ENCODE measurements around the gene ZNF592. TPM values are rescaled to one million over a fixed set of nuclear protein-coding genes. Genes with fewer than 3 reads are reported as not detected.

The ZNF592 gene
- total RNA-seq, 1 experiment from 2014 or later, result 34.6 TPM

DNA sequence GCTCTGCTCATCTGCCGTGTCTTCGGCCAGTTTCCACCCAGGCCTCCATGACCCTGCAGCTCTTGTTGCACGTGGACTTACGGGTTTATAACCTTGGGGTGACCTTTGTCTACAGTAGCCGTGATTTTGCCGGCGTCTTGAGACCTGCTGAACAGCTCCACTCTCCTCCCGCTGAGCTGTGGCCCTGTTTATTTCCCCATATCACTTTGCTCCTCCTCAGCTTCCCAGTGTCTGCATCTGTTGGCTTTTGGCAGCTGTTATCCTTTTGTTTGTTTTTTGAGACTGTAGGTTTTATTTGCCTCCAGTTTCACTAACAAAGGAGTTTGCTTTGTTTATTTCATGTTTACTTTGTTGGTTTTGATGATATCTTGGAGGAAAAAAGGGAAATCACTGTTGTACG, 106.7 kb downstream of the ZNF592 start:
- no peaks in the 10 kb centered on the region for H4K20me1 ChIP-seq (ENCODE audit: control insufficient read depth, insufficient read depth, insufficient read length)
- WGBS (ENCODE audit: extremely low coverage, insufficient read length, low lambda C conversion rate), result no CpG with 5 or more reads among the region's 9 CpGs
- no peak overlapping the region for H3K9ac ChIP-seq (ENCODE audit: extremely low read depth, insufficient read length, low read length)
- no peak overlapping the region for H3K4me2 ChIP-seq (ENCODE audit: insufficient read depth, insufficient read length, low read length)
- H3K27me3 Mint-ChIP-seq (ENCODE audit: low read depth), result no peaks in the 10 kb centered on the region
- H3K9me3 Mint-ChIP-seq, result no peaks in the 10 kb centered on the region
- H3K36me3 Mint-ChIP-seq (ENCODE audit: insufficient read depth in 1 of 3, low read depth in 3 of 3), result peaks cover 0 to 18% (median 7%) of the 10 kb centered on the region in 3 experiments; a peak in 5 of 7 replicates
- no peak overlapping the region for H2BK5ac ChIP-seq (ENCODE audit: insufficient read length, low read length)
- no peak overlapping the region for H3K4me3 Mint-ChIP-seq
- H3K4ac ChIP-seq (ENCODE audit: low read depth, low read length), result no peak overlapping the region
- no peak overlapping the region for H3K14ac ChIP-seq (ENCODE audit: insufficient read depth, low read length)
- H4K5ac ChIP-seq (ENCODE audit: insufficient read length, low read depth, low read length), result no peak overlapping the region
- H2BK15ac ChIP-seq (ENCODE audit: low read depth, low read length), result no peak overlapping the region
- H3K56ac ChIP-seq (ENCODE audit: insufficient read length, low read depth, low read length), result no peak overlapping the region
- no peak overlapping the region for H2BK120ac ChIP-seq (ENCODE audit: low read depth, low read length, poor library complexity, severe bottlenecking)
- H3K79me1 ChIP-seq (ENCODE audit: insufficient read depth, low read depth, low read length, poor library complexity, severe bottlenecking), result no peaks in the 10 kb centered on the region
- H3K27me3 ChIP-seq (ENCODE audit: insufficient read depth, low read length), result no peaks in the 10 kb centered on the region
- H3K4me1 Mint-ChIP-seq, result no peaks in the 10 kb centered on the region
- H3K23ac ChIP-seq (ENCODE audit: insufficient read length, low read depth, low read length), result no peak overlapping the region
- H2AK5ac ChIP-seq (ENCODE audit: insufficient read length, low read length), result no peak overlapping the region
- H2BK20ac ChIP-seq (ENCODE audit: low read depth, low read length, poor library complexity, severe bottlenecking), result no peak overlapping the region
- H4K8ac ChIP-seq (replicated peaks; ENCODE audit: insufficient read length, low read depth, low read length), result no peak overlapping the region
- no peak overlapping the region for H3K18ac ChIP-seq (ENCODE audit: insufficient read length, low read depth, low read length)
- H3K79me2 ChIP-seq (ENCODE audit: insufficient read depth, low read length), result no peaks in the 10 kb centered on the region
- H3K27ac Mint-ChIP-seq, result peak overlapping the region in 2 of 3 experiments; percentile 5 to 82; a peak in 4 of 7 replicates
- H3K9me3 ChIP-seq (ENCODE audit: control insufficient read depth, low read depth, low read length), result no peaks in the 10 kb centered on the region
- no peak overlapping the region for H3K27ac ChIP-seq (ENCODE audit: insufficient read length, low read depth, low read length)
- H3K23me2 ChIP-seq (ENCODE audit: insufficient read length, low read depth, low read length, poor library complexity, severe bottlenecking), result no peaks in the 10 kb centered on the region
- DNase-seq, result no peak
- no peak overlapping the region for H2AFZ ChIP-seq (ENCODE audit: low read length)
- H4K91ac ChIP-seq (ENCODE audit: insufficient read length, low read depth, low read length), result no peak overlapping the region
- H3T11ph ChIP-seq (ENCODE audit: low read length), result no peak overlapping the region
- TF ChIP-seq, protein P1, sequence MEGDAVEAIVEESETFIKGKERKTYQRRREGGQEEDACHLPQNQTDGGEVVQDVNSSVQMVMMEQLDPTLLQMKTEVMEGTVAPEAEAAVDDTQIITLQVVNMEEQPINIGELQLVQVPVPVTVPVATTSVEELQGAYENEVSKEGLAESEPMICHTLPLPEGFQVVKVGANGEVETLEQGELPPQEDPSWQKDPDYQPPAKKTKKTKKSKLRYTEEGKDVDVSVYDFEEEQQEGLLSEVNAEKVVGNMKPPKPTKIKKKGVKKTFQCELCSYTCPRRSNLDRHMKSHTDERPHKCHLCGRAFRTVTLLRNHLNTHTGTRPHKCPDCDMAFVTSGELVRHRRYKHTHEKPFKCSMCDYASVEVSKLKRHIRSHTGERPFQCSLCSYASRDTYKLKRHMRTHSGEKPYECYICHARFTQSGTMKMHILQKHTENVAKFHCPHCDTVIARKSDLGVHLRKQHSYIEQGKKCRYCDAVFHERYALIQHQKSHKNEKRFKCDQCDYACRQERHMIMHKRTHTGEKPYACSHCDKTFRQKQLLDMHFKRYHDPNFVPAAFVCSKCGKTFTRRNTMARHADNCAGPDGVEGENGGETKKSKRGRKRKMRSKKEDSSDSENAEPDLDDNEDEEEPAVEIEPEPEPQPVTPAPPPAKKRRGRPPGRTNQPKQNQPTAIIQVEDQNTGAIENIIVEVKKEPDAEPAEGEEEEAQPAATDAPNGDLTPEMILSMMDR (conservative IDR thresholded peaks at IDR 0.05), result no peak
- H3K4me1 ChIP-seq (ENCODE audit: insufficient read depth, low read length), result no peaks in the 10 kb centered on the region
- no peak overlapping the region for H2BK12ac ChIP-seq (ENCODE audit: insufficient read length, low read depth, low read length)

Measured in H9 (cell line).